ENCODE results near the gene MRPL23.

The MRPL23 gene

GRCh38 chr11:1948389-1948788 lies 1.3 kb downstream of the MRPL23 start:
- Mint-ChIP-seq H3K27ac (no peak overlapping the region), H3K36me3 (ENCODE audit: low read depth) (no peaks in the 10 kb centered on the region), H3K4me3 (no peak overlapping the region), H3K4me1 (peaks cover 9% of the 10 kb centered on the region), H3K27me3 (ENCODE audit: low read depth) (no peaks in the 10 kb centered on the region), H3K9me3 (no peaks in the 10 kb centered on the region)
- TF ChIP-seq, protein P1, sequence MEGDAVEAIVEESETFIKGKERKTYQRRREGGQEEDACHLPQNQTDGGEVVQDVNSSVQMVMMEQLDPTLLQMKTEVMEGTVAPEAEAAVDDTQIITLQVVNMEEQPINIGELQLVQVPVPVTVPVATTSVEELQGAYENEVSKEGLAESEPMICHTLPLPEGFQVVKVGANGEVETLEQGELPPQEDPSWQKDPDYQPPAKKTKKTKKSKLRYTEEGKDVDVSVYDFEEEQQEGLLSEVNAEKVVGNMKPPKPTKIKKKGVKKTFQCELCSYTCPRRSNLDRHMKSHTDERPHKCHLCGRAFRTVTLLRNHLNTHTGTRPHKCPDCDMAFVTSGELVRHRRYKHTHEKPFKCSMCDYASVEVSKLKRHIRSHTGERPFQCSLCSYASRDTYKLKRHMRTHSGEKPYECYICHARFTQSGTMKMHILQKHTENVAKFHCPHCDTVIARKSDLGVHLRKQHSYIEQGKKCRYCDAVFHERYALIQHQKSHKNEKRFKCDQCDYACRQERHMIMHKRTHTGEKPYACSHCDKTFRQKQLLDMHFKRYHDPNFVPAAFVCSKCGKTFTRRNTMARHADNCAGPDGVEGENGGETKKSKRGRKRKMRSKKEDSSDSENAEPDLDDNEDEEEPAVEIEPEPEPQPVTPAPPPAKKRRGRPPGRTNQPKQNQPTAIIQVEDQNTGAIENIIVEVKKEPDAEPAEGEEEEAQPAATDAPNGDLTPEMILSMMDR (IDR thresholded peaks at IDR 0.05; ENCODE audit: unreplicated experiment in 3 of 3) = no peak

- H3K36me3 Mint-ChIP-seq (ENCODE audit: low read depth) = no peaks in the 10 kb centered on the region
- no peak overlapping the region for H3K4me3 Mint-ChIP-seq
- H3K27me3 Mint-ChIP-seq (ENCODE audit: low read depth) = no peaks in the 10 kb centered on the region
- H3K9me3 Mint-ChIP-seq = no peaks in the 10 kb centered on the region
- TF ChIP-seq, protein P1 (IDR thresholded peaks at IDR 0.05; ENCODE audit: unreplicated experiment in 3 of 3) = no peak
- peaks cover under 1% of the 10 kb centered on the region for H3K4me1 Mint-ChIP-seq
- no peak overlapping the region for H3K27ac Mint-ChIP-seq
Measured at GRCh38 chr11:1949302-1949701, 2.2 kb downstream of the MRPL23 start.

DNA sequence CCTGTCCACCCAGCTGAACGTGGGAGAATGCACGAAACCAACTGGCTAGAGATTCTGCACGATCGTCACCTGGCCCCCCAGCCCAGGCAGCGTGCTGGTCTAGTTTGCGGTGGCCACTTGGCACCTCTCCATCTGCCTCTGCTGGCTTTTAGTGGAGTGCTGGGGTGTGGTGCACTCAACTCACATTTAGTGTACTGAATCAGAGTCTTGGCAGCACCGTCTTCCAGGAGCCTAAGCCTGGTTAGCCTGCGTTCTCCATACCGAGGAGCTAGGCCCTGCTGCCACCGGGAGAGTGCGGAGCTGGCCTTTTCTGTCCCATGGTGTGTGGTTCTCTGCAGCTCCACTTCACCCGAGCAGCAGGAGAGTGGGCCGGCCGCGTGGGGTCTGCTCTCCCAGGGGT lies 2.8 kb downstream of the MRPL23 start:
- TF ChIP-seq, protein P1 (IDR thresholded peaks at IDR 0.05; ENCODE audit: unreplicated experiment in 3 of 3) = no peak
- H3K4me1 Mint-ChIP-seq = no peaks in the 10 kb centered on the region
- H3K27me3 Mint-ChIP-seq (ENCODE audit: low read depth) = no peaks in the 10 kb centered on the region
- H3K36me3 Mint-ChIP-seq (ENCODE audit: low read depth) = no peaks in the 10 kb centered on the region
- H3K9me3 Mint-ChIP-seq = no peaks in the 10 kb centered on the region
- no peak overlapping the region for H3K4me3 Mint-ChIP-seq
- no peak overlapping the region for H3K27ac Mint-ChIP-seq

- no peaks in the 10 kb centered on the region for H3K4me1 Mint-ChIP-seq
- H3K9me3 Mint-ChIP-seq = no peaks in the 10 kb centered on the region
- TF ChIP-seq, protein P1 (IDR thresholded peaks at IDR 0.05; ENCODE audit: unreplicated experiment in 3 of 3) = no peak
- no peak overlapping the region for H3K27ac Mint-ChIP-seq
- no peaks in the 10 kb centered on the region for H3K27me3 Mint-ChIP-seq (ENCODE audit: low read depth)
- no peaks in the 10 kb centered on the region for H3K36me3 Mint-ChIP-seq (ENCODE audit: low read depth)
- no peak overlapping the region for H3K4me3 Mint-ChIP-seq
Measured at GRCh38 chr11:1952806-1953482, 5.8 kb downstream of the MRPL23 start.

DNA sequence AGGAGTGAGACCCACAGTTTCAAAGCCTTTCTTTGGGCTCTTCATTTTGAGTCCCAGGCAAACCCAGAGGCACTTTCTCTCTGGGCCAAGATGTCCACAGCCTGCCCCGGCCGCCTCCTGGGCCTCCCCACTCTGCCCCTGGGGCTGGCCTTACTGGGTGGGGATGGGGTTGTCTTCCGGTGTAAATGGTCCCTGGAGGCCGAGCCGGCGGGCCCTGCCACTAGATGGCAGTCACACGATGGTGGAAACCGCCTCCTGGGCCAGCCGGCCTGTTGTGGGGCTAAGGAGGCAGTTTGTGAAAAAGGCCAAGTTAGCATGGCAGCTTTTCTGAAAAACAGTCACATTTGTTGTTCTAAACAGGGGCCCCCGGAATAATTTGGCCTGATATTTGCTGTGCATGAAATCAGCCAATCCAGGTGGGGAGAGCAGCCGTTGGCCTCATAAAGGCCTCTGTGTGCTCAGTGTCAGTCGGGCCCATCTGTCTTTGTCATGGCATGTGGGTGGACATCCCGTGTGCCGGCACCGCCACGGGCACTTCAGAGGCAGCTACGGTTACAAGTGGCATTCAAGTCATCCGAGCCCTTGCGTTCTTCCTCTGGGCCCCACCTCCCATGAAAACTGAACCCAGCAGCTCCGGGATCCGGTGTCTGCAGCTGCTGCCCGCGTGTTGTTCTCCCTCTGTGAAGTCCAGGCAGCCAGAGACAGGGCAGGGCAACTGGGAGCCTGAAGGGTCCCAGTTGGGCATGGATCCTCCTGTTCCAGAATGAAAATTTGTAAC lies 6.5 kb downstream of the MRPL23 start:
- no peaks in the 10 kb centered on the region for H3K36me3 Mint-ChIP-seq (ENCODE audit: low read depth)
- H3K4me3 Mint-ChIP-seq = no peak overlapping the region
- TF ChIP-seq, protein P1 (IDR thresholded peaks at IDR 0.05; ENCODE audit: unreplicated experiment in 3 of 3) = no peak
- no peaks in the 10 kb centered on the region for H3K4me1 Mint-ChIP-seq
- no peaks in the 10 kb centered on the region for H3K27me3 Mint-ChIP-seq (ENCODE audit: low read depth)
- no peaks in the 10 kb centered on the region for H3K9me3 Mint-ChIP-seq
- H3K27ac Mint-ChIP-seq = no peak overlapping the region
